ENCODE data around the gene LRTM2. TPM values are rescaled to one million over a fixed set of nuclear protein-coding genes. Genes with fewer than 3 reads are reported as not detected.

Gene LRTM2
- total RNA-seq, 2 donors from 2014 or later: not detected

DNA sequence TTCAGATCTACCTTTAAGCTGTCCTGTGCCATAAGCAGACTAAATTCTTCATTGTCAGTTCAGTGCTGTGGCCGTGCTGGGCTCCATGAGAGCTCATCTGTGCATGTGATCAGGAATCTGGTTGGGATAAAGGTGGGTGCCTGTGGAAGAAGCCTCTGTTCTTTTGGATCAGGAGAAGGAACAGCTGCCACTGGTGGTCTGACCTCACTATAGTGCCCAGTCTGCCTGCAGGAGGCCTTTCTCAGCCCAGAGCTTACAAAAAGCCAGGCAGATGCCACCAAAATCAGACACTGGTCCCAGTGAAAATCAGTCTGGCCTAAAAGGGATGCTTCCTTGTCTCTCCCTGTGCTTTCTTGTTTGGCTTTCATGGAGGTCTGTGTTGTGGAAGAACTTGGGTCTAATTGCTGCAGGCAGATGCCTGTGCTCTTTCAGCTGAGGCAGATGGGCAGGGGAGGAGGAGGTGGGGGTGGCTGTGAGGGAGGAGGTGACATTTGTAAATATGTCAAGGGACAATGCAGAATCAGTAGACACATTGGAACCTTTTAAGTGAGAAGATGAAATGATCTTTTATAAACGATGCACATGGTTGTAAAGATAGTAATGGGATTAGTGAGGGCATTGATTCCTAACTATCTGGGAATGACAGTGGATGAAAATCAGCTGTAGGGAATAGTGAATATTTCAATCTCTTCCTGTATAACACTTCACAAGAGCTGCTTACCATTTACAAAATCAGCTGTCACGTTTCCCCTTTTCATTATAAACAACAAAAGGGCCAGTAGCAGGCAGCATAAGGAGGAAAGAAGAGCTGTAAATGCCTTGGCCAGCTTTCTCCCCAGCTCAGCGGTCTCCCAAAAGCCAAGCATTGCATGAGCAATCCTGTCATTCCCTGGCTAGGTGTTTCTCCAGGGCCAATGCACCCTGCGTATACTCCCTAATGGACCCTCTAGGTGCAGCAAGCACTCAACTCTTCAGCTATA lies 53.5 kb downstream of the LRTM2 start:
- Histone ChIP-seq H3K9me3 (no peaks in the 10 kb centered on the region), H3K36me3 (no peaks in the 10 kb centered on the region), H3K4me3 (no peak overlapping the region), H3K27me3 (replicated peaks; ENCODE audit: insufficient read depth) (no peaks in the 10 kb centered on the region), H3K27ac (no peak overlapping the region), H3K4me1 (replicated peaks) (no peaks in the 10 kb centered on the region)
- intact Hi-C loops (cut with DNase I): no loop called here
- TF ChIP-seq POLR2AphosphoS5 (IDR thresholded peaks at IDR 0.05) (no peak), POLR2A (IDR thresholded peaks at IDR 0.05) (no peak), CTCF (IDR thresholded peaks at IDR 0.05) (no peak)
- 60% methylated on average over 5 of the region's 5 CpGs for WGBS
- DNase-seq (ENCODE audit: low spot score): no peak

DNA sequence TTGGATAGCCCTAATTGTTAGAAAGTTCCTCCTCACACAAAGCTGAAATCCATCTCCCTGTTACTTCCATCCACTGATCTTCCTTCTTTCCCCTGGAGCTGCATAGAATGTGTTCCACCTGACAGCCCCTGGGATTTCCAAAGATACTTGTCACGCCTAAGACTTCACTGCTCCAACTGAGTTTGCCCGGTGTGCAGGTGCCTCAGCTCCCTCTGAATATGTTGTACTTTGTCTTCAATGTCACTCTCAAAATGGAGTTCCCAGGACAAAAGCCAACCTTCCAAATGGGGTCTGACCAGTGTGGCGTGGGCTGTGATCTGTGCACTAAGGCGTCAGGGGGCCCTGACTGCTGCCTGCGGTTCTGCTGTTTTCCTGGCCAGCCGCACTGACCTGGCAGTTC lies 55.2 kb downstream of the LRTM2 start:
- Histone ChIP-seq H3K27me3 (replicated peaks; ENCODE audit: insufficient read depth) (no peaks in the 10 kb centered on the region), H3K4me3 (no peak overlapping the region), H3K9me3 (no peaks in the 10 kb centered on the region), H3K27ac (no peak overlapping the region), H3K4me1 (replicated peaks) (no peaks in the 10 kb centered on the region), H3K36me3 (no peaks in the 10 kb centered on the region)
- 83% methylated on average over 6 of the region's 6 CpGs for WGBS
- TF ChIP-seq POLR2AphosphoS5 (IDR thresholded peaks at IDR 0.05): no peak
- no peak for TF ChIP-seq POLR2A (IDR thresholded peaks at IDR 0.05)
- TF ChIP-seq CTCF (IDR thresholded peaks at IDR 0.05): no peak
- intact Hi-C loops (cut with DNase I): no loop called here
- no peak for DNase-seq (ENCODE audit: low spot score)

GRCh38 chr12:1876086-1876485 lies 55.7 kb downstream of the LRTM2 start:
- Histone ChIP-seq H3K27ac (no peak overlapping the region), H3K4me3 (no peak overlapping the region), H3K9me3 (no peaks in the 10 kb centered on the region), H3K27me3 (replicated peaks; ENCODE audit: insufficient read depth) (no peaks in the 10 kb centered on the region), H3K4me1 (replicated peaks) (no peaks in the 10 kb centered on the region), H3K36me3 (no peaks in the 10 kb centered on the region)
- no peak for DNase-seq (ENCODE audit: low spot score)
- WGBS: 84% methylated on average over 3 of the region's 3 CpGs
- intact Hi-C loops (cut with DNase I): no loop called here
- no peak for TF ChIP-seq CTCF (IDR thresholded peaks at IDR 0.05)
- no peak for TF ChIP-seq POLR2A (IDR thresholded peaks at IDR 0.05)
- TF ChIP-seq POLR2AphosphoS5 (IDR thresholded peaks at IDR 0.05): no peak

GRCh38 chr12:1877169-1877878 lies 57.0 kb downstream of the LRTM2 start:
- H3K4me3 ChIP-seq: no peak overlapping the region
- DNase-seq (ENCODE audit: low spot score): no peak
- WGBS: 94% methylated on average over 8 of the region's 8 CpGs
- H3K9me3 ChIP-seq: no peaks in the 10 kb centered on the region
- no peaks in the 10 kb centered on the region for H3K4me1 ChIP-seq (replicated peaks)
- H3K27ac ChIP-seq: no peak overlapping the region
- H3K27me3 ChIP-seq (replicated peaks; ENCODE audit: insufficient read depth): no peaks in the 10 kb centered on the region
- intact Hi-C loops (cut with DNase I): no loop called here
- TF ChIP-seq POLR2AphosphoS5 (IDR thresholded peaks at IDR 0.05): no peak
- no peak for TF ChIP-seq POLR2A (IDR thresholded peaks at IDR 0.05)
- TF ChIP-seq CTCF (IDR thresholded peaks at IDR 0.05): no peak
- no peaks in the 10 kb centered on the region for H3K36me3 ChIP-seq
